ENCODE data around the gene GDF7. TPM values are rescaled to one million over a fixed set of nuclear protein-coding genes. Genes with fewer than 3 reads are reported as not detected.

Gene GDF7
- polyA plus RNA-seq, 1 experiment: 0.32 TPM

DNA sequence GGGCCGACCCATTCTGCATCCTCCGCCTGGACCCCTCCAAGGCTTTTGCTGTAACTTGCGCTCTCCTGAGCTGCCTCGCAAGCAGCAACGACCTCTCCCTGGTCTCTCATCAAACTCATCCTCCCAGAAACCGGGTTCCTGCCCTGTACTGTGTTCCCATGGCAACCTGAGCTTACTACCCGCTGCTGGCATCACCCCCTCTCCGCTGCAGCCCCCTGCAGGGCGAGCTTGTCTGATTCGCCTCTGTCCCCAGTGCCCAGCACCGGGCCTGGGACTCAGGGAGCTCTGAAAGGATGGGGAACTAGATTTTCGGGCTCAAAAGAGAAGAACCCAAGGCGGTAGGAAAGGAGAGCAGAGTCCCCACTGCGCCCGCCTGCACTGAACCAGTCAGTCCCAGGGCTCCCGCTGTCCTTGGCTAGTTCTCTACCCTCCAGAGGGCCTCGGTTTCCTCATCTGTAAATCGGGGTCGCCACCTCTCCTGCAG is 16.5 kb upstream of the GDF7 start:
- peaks cover 2% of the 10 kb centered on the region; the same call in 1 of the 2 replicates for H3K27me3 ChIP-seq (ENCODE audit: control insufficient read depth, insufficient read depth, low read length)
- H3K4me3 ChIP-seq (ENCODE audit: low read depth, low read length): peak overlapping the region; percentile 88
- CTCF ChIA-PET: interaction anchor here (0.8 to 11.0 kb wide), 21 partner anchors 8 to 312 kb away, joined by 3 to 126 read pairs (median 5); partner anchors contain the start of gene GDF7
- H3K36me3 ChIP-seq (ENCODE audit: control insufficient read depth, insufficient read depth, low read length): no peaks in the 10 kb centered on the region
- DNase-seq (ENCODE audit: low read depth): no peak
- TF ChIP-seq, protein P1, sequence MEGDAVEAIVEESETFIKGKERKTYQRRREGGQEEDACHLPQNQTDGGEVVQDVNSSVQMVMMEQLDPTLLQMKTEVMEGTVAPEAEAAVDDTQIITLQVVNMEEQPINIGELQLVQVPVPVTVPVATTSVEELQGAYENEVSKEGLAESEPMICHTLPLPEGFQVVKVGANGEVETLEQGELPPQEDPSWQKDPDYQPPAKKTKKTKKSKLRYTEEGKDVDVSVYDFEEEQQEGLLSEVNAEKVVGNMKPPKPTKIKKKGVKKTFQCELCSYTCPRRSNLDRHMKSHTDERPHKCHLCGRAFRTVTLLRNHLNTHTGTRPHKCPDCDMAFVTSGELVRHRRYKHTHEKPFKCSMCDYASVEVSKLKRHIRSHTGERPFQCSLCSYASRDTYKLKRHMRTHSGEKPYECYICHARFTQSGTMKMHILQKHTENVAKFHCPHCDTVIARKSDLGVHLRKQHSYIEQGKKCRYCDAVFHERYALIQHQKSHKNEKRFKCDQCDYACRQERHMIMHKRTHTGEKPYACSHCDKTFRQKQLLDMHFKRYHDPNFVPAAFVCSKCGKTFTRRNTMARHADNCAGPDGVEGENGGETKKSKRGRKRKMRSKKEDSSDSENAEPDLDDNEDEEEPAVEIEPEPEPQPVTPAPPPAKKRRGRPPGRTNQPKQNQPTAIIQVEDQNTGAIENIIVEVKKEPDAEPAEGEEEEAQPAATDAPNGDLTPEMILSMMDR (IDR thresholded peaks at IDR 0.05; ENCODE audit: insufficient read depth, low read depth, low read length): 0 out of 2 replicates have a peak, but pooled peaks have one; percentile 10
- POLR2A ChIA-PET: no interaction called here

DNA sequence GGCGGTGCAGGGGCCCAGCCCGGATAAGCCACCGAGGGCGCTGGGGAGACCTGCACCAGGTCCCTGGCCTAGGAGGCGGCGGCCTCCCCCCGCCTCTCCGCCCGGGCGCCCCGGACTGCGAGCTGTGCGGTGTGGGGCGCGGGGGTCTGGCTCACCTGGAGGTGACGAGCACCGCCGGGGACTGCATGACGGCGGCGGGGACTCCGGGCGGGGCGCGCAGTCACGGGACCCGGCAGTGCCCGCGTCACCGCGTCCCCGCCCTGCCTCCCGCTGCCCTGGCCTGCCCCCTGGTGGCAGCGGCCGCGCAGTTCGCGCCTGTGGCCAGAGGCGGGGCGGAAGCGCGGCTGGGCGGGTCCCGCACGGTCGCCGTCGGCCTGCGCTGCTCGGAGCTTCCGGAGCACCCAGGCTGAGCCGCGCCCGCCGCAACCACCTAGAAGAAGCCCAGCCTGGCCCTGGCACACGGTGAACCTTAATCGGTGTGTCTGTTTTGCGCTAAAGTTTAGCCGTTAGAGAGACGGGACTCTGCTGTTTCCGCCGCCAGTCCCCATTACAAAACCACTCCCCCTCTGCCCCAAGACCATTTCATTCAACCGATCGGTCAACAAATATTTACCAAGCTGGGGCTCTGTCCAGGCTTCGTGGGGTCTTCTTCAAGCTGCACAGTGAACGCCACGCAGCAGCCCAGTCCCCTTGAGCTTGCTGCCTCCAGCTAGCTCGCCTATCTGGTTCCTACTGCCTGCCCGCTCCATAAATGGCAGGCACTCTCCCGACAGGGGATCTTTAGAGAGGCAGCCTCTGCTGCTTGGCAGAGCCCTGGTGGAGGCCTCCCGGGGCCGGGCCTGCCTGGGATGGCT is 15.8 kb upstream of the GDF7 start, which contains the start of gene HS1BP3:
Gene HS1BP3, minus strand, starts transcription at position 222 of the 854 bp plus-strand sequence. Its CDS starts 35 bp downstream, at position 187.
- TF ChIP-seq, protein P1 (IDR thresholded peaks at IDR 0.05; ENCODE audit: insufficient read depth, low read depth, low read length): peak; percentile 34
- H3K36me3 ChIP-seq (ENCODE audit: control insufficient read depth, insufficient read depth, low read length): no peaks in the 10 kb centered on the region
- POLR2A ChIA-PET: interaction anchor here (0.5 kb wide), 1 partner anchor 237 kb away, joined by 7 read pairs; no protein-coding TSS in a partner anchor

DNA sequence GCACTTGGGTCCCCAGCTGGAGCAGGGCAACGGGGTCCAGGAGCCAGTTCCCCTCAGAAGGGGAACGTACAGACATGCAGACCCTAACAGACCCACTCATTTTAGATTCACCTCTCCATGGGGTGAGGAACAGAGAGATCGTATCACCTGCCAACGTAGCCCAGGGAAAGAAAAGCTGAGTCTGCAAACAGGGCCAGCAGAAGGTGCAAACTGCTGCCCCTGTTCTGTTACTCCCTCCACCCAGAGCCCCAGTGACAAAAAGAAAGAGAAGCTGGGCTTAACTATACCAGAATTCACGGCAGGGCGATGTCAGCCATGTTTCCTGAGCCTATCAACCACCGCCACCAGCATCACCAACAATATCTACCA is 15.2 kb upstream of the GDF7 start:
- ChIA-PET POLR2A (interaction anchor here (0.5 kb wide), 1 partner anchor 237 kb away, joined by 7 read pairs; no protein-coding TSS in a partner anchor), CTCF (interaction anchor here (0.6 to 11.0 kb wide), 34 partner anchors 9 to 396 kb away, joined by 3 to 126 read pairs (median 4); partner anchors contain the start of genes GDF7 and RHOB)
- Histone ChIP-seq H3K36me3 (ENCODE audit: control insufficient read depth, insufficient read depth, low read length) (no peaks in the 10 kb centered on the region), H3K27me3 (ENCODE audit: control insufficient read depth, insufficient read depth, low read length) (peaks cover 6% of the 10 kb centered on the region), H3K4me3 (ENCODE audit: low read depth, low read length) (no peak overlapping the region; the same call in 1 of the 2 replicates)
- DNase-seq (ENCODE audit: low read depth): no peak
- TF ChIP-seq, protein P1 (IDR thresholded peaks at IDR 0.05; ENCODE audit: insufficient read depth, low read depth, low read length): no peak

More for the DNA sequence above, 15.8 kb upstream of the GDF7 start, which contains the start of gene HS1BP3:
- H3K4me3 ChIP-seq (ENCODE audit: low read depth, low read length): peak within 1 kb of the TSS; percentile 88
- CTCF ChIA-PET: interaction anchor here (0.6 to 11.0 kb wide), 39 partner anchors 9 to 396 kb away, joined by 3 to 126 read pairs (median 4); partner anchors contain the start of genes GDF7 and RHOB
- H3K27me3 ChIP-seq (ENCODE audit: control insufficient read depth, insufficient read depth, low read length): peaks cover 4% of the 10 kb centered on the region
- DNase-seq (ENCODE audit: low read depth): no peak

DNA sequence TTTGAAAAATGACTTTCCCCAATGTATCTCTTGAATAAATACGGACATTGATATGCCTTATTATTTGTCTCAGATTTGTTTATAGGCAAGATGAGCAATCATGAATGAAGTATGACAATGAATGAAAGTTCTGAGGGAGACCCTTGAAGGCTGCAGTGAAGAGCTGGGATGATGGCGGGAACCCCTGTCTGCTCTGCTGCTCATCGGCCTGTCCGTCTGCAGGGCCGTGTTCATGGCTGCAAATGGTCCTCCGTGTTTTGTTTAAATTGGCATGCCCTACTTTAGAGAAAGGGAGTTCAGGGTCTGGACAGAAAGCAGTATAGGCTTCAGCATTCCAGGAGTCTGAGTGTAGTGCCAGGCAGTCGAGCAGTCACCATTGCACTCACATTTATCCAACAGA is 14.8 kb upstream of the GDF7 start:
- Histone ChIP-seq H3K4me3 (ENCODE audit: low read depth, low read length) (no peak overlapping the region), H3K27me3 (ENCODE audit: control insufficient read depth, insufficient read depth, low read length) (peaks cover 6% of the 10 kb centered on the region), H3K36me3 (ENCODE audit: control insufficient read depth, insufficient read depth, low read length) (no peaks in the 10 kb centered on the region)
- CTCF ChIA-PET: interaction anchor here (0.7 to 11.0 kb wide), 10 partner anchors 10 to 310 kb away, joined by 3 to 126 read pairs (median 4); partner anchors contain the start of genes GDF7 and RHOB
- TF ChIP-seq, protein P1 (IDR thresholded peaks at IDR 0.05; ENCODE audit: insufficient read depth, low read depth, low read length): no peak
- DNase-seq (ENCODE audit: low read depth): no peak
- POLR2A ChIA-PET: no interaction called here
